Suprapubic skin (tissue), 4 donors: ENCODE data around the gene CLEC4F.

Source experiments
- EP300 ChIP-seq: sonication (generic); formaldehyde crosslinking; IDR thresholded peaks from one replicate; pipeline ENCODE4 v1.6.1; 2017; ENCODE audit warnings: antibody characterized with exemption
- POLR2AphosphoS5 ChIP-seq, 3 donors: sonication (generic); formaldehyde crosslinking; IDR thresholded peaks; one replicate each; pipeline ENCODE4 v1.6.1; 2017; ENCODE audit warnings: antibody characterized with exemption in 3 of 3
- TF ChIP-seq, protein P1 (sequence below), 2 donors: fragments of 200-600 bp in 1 of 2; fragments of 450-650 bp in 1 of 2; sonication (generic) in 1 of 2; IDR thresholded peaks; one replicate each; pipeline ENCODE4 v1.5.1; 2016 to 2019; ENCODE audit warnings: antibody characterized with exemption in 2 of 2, mild to moderate bottlenecking in 1 of 2, moderate library complexity in 1 of 2

DNA sequence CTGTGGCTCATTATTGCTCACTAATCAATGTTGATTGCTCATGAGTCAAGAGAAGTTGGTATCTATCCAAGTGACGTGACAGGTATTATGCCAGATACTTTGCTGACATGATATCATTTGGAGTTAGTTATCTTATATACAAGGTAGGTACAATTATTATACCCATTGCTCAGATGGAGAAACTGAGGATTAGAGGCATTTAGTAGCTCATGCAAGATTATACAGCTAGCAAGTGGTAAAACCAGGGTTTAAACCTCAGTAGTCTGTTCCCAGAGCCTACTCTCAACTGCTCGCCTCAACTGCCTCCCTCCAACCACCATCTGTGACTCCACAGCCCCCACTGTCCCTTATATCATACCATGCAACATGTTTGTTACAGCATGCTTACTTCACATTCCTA lies 36.1 kb downstream of the CLEC4F start:
- TF ChIP-seq EP300: no peak
- TF ChIP-seq, protein P1, sequence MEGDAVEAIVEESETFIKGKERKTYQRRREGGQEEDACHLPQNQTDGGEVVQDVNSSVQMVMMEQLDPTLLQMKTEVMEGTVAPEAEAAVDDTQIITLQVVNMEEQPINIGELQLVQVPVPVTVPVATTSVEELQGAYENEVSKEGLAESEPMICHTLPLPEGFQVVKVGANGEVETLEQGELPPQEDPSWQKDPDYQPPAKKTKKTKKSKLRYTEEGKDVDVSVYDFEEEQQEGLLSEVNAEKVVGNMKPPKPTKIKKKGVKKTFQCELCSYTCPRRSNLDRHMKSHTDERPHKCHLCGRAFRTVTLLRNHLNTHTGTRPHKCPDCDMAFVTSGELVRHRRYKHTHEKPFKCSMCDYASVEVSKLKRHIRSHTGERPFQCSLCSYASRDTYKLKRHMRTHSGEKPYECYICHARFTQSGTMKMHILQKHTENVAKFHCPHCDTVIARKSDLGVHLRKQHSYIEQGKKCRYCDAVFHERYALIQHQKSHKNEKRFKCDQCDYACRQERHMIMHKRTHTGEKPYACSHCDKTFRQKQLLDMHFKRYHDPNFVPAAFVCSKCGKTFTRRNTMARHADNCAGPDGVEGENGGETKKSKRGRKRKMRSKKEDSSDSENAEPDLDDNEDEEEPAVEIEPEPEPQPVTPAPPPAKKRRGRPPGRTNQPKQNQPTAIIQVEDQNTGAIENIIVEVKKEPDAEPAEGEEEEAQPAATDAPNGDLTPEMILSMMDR (IDR thresholded peaks at IDR 0.05): no peak
- TF ChIP-seq POLR2AphosphoS5 (IDR thresholded peaks at IDR 0.05): no peak
